Suppressor macrophage treated with lipopolysaccharide for 1 hour (primary cell): ENCODE data around the gene PRKCI.
"Not testable (repeated sequence)": the region's sequence is repeated elsewhere in the genome, so short reads cannot be mapped to it uniquely, and the experiment has no call there.

Experiments used
- DNase-seq, 3 donors: peaks; one replicate each; pipeline ENCODE4 v3.0.0-alpha.2; 2020 to 2022

PRKCI gene

DNA sequence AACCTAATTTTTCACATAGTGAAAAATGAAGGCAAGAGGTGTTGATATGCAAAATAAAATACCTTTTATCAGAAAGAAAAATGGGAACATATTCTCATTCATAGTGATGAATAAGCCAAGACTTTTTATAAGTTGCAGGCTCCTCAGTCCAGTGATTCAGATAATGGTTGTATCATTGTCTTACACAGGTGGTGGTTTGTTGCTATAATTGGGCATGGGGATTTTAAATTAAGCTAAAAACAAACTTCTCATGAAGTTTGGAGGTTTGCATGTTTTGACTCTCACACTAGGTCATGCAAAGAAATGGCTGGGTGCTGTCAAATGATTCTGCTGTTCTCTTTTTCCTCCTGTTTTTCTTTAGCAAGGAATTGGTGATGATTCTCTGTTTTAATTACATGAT, 74.5 kb downstream of the PRKCI start:
- DNase-seq: no peak

DNA sequence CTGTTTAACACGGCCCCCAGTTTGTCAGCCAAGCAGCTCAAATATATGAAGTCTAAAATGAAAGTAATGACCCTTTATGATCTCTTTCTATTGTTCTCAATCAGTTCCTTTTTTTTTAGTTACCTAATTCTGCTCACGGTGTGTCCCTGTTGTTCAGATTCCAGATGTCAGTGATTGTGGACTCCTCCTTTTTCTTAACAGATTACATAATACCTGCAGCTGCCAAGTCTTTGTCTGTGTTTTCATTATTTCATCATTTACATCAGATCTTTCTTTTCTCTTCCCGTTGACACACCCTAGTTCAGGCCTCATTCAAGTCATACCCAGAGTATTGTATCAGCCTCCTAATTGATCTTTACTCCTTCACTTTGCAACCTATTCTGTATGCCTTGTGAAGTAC, 79.2 kb downstream of the PRKCI start:
- DNase-seq: no peak

DNA sequence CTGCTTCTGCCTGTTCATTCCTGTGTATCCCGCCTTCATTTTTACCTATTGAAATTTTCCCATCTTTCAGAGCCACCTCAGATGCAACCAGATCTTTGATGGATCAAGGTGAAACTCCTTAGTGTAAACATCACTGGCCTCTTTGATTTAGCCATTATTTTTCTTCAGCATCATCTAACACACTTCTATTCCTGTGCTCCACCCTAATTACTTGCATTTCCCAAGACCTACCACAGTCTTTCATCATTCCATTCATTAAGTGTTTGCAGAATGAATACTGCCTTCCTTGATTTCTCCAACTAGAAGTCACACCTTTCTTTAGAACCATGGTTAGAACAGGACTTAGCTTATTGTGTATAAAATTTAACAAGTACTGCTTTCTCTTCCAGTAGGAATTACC, 79.8 kb downstream of the PRKCI start:
- no peak for DNase-seq

DNA sequence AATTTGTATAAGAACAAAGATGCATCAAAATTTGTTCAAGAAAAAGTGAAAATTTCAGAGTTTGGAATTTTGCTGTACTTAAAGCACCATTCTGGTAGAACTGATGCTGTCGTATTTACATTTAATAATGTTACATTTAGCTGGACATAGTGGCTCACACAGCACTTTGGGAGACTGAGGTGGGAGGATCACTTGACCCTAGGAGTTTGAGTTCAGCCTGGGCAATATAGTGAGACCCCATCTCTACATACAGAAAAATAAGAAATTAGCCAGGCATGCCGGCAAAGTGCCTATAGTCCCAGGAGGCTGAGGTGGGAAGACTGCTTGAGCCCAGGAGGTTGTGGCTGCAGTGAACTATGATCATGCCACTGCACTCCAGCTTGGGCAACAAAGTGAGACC, 83.8 kb downstream of the PRKCI start:
- DNase-seq: no peak

DNA sequence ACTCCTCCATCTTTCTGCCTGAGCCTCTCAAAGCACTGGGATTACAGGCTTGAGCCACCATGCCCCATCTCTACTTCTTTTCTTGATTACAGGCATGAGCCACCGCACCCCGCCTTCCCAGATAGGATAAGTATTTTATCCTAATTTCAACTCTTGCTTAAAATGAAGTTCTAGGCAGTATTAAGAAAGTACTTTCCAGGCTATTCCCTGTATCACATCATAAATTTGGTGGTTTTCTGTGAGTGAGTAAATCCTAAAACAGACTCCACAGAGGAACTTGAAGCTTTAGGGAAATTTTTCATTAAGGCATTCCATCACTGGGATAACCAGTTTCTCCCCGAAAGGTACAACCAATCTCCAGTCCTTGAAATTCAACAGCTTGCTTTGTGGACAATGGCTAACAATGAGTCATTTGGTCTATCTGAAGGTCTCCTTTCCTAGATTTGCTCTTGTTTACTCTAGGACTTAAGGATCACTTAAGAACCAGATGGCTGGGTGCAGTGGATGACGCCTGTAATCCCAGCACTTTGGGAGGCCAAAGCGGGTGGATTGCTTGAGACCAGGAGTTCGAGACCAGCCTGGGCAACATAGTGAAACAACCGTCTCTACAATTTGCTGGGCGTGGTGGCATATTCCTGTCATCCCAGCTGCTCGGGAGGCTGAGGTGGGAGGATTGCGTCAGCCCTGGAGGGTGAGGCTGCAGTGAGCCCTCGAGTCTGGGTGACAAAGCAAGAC, 85.6 kb downstream of the PRKCI start:
- no peak for DNase-seq

DNA sequence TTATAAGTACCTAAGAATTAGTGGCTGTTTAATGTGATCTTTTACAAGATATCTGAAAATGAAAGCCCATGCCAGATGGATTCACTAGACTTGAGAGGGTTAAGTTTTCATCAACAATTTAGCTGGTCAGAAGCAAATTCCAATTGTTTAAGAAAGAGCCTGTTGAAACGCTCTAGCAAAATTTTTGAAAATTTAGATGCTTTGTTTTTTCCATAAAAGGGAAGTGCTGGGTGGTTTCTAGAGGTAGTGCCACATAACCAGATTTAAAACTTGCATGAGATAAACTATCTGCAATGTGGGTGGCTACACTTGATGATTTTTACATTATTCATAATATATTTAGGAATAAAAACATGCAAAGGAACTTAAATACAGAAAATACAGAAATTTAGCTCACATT, 86.8 kb downstream of the PRKCI start:
- peak in 1 of 3 donors; percentile 5 for DNase-seq

DNA sequence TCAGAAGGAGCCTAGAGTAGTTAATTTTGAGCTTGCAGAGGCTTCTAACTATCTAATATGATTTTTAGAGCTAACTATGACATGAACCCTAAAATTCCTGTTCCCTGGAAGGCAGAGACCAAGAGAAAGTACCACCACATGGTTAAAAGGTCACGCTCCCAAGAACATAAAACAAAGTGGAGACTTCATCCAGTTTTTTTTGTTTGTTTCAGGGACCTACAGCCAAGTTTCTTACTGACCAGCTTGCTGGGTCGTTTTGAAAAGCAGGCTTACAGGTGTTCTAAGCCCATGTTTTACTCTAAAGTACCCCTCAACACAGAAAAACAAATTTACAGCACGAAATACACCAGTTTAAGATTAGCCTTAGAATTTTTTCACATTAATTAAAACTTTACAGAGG, 95.7 kb downstream of the PRKCI start:
- no peak for DNase-seq

DNA sequence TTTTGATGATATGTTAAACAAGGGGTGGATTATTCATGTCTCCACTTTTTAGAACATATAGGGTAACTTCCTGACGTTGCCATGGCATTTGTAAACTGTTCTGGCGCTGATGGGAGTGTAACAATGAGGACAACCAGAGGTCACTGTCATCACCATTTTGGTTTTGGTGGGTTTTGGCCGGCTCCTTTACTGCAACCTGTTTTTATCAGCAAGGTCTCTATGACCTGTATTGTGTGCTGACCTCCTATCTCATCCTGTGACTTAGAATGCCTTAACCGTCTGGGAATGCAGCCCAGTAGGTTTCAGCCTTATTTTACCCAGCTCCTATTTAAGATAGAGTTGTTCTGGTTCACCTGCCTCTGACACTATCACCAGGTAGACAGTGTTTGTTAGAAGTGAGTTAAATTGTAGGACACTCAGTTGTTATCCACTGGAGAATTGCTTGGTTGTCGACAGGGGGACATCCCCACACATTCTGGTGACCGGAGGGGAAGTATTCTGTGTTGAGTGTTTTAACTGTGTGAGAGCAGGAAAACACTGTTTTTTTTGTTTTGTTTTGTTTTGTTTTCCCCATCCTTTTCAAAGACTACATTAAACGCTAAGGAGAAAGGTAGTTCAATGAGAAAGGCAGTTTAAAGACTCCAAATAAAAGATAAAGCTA, 98.4 kb downstream of the PRKCI start:
- DNase-seq: peak in 1 of 3 donors; percentile 9

DNA sequence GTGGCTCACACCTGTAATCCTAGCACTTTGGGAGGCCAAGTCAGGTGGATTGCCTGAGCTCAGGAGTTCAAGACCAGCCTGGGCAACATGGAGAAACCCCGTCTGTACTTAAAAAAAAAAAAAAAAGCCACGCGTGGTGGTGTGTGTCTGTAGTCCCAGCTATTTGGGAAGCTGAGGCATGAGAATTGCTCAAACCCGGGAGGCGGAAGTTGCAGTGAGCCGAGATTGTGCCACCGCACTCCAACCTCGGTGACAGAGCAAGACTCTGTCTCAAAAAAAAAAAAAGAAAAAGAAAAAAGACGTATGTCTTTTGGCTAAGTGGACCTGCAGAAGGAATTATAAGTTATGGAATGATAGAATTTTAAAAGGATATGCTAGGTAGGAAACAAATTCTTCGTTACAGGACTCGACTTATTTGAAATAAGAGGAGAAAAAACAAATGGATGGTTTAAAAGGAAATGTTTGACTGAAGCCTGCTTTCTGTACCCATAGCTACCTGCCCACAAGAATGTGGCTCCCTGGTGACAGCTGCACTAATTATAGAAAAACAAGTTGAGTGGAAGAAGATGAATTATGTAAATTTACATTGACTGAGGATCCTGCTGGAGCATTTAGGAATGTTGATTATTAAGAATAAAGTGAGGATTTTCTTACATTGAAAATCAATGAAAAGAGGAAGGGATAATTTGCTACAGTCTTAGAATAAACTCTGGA, 99.3 kb downstream of the PRKCI start:
- peak; percentile 34 to 38 (median 37) for DNase-seq

DNA sequence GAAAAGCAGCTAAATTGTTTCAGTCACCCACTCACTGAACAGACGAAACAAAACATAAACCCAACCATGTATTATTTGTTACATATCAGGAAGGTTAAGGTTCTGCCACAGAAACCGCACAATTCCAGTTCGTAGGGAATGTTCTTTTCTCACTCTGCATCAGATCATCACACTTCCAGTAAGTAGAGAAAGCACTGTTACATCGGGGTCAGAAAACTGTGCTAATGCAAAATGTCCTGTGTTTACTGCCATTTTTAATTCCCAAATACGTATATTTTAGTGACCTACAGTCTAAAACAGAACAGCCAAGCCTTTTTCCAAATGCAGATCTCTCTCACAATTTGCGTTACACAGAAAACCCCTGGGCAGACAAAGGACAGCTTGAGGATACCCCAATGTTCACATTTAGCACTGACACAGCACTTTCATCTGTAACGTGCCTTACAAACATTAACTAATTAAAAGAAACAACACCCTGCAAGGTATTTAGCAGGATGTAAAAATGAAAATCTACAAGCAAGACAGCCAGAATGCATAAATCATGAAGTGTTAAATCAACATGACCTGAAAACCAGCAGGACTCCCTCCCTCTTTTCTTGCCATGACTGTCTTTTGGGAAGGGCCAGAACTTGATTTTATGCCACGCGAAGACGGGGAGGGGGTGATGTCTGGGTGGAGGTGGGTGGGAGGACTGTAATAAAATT, 100.5 kb downstream of the PRKCI start:
- no peak for DNase-seq

DNA sequence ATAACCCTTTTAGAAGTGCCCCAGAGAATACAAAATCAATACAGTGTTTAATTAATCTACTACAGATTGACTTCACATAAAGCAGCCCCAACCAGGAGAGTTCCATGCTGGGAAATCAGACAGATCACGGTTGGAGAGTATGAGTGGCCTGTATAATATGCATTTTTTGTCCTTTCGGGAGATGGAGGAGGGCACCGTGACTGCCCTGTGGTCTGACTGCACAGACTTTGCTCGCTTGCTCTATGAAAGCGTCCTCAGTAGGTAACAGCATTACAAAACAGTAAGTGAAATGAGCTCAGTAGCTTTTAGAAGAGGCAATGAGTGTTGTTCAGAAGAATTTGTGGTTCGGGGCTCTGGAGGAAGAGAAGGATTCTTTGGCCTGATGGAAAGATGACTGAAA, 101.1 kb downstream of the PRKCI start:
- DNase-seq: no peak

DNA sequence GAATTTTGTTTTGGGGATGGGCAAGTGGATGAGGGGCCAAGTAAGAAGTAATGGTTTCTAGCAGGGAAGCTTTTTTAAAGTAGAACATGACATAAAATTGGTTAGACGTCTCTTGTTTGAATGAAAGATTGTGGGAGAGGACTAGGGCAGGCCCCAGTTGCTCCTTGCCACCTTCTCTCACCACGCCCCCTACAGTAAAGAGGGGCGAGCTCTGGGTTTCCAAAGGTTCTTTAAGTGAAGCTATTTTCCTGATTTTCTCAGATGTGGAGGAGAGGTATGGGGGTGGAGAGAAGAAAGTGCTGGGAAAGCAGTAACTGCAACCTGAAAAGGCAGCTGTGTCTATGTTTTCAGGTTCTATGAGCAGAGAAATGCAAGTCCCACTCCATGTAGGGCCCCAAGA, 102.7 kb downstream of the PRKCI start:
- no peak for DNase-seq

DNA sequence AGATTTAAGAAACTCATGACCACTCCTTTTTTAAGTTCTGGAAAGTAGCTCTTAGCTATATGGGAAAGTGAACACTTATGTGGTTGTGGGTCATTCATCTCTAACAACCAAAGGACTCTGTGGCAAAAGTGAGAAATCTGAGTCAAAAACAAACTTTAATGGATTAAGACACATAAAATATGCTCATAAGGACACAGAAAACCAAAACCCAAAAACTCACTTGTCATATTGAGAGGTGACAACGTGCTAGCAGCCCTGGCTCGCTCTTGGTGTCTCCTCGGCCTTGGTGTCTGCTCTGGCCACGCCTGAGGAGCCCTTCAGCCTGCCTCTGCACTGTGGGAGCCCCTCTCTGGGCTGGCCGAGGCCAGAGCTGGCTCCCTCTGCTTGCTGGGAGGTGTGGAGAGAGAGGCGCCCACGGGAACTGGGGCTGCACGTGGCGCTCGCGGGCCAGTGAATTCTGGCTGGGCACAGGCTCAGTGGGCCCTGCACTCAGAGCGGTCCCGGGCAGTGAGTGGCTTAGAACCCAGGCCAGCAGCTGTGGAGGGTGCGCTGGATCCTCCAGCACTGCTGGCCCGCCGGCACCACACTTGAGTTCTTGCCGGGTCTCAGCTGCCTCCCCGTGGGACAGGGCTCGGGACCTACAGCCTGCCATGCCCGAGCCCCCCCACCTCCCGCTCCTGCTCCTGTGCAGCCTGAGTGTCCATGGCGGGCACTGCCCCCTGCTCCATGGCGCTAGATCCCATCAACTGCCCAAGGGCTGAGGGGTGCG, 105.0 kb downstream of the PRKCI start:
- no peak for DNase-seq

DNA sequence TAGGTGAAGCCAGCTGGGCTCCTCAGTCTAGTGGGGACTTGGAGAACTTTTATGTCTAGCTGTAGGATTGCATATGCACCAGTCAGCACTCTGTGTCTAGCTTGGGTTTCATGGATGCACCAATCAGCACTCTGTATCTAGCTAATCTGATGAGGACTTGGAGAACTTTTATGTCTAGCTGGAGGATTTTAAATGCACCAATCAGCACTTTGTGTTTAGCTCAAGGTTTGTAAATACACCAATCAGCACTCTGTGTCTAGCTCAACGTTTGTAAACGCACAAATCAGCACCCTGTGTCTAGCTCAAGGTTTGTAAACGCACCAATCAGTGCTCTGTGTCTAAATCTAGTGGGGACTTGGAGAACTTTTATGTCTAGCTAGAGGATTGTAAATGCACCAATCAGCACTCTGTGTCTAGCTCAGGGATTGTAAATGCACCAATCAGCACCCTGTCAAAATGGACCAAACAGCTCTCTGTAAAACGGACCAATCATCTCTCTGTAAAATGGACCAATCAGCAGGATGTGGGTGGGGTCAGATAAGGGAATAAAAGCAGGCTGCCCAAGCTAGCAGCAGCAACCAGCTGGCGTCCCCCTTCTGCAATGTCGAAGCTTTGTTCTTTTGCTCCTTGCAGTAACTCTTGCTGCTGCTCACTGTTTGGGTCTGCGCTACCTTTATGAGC, 105.8 kb downstream of the PRKCI start:
- not testable (repeated sequence) for DNase-seq

DNA sequence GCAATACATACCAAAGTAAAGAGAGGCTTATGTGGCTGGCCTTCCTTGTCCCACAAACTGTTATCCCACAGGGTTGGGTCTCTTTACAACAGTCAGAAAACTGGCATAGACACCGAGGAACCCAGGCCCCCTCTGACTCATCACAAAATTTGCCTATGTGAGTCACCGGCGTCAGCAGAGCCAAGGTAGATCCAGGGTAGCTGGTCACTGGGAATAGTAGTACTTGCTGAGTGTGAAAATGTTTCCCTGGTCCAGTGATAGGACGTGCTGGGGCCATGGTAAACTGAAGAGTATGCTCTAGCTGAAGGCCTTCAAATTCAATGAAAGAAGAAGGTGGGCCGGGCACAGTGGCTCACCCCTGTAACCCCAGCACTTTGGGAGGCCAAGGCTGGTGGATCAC, 108.1 kb downstream of the PRKCI start:
- DNase-seq: peak in 2 of 3 donors; percentile 28 to 39

DNA sequence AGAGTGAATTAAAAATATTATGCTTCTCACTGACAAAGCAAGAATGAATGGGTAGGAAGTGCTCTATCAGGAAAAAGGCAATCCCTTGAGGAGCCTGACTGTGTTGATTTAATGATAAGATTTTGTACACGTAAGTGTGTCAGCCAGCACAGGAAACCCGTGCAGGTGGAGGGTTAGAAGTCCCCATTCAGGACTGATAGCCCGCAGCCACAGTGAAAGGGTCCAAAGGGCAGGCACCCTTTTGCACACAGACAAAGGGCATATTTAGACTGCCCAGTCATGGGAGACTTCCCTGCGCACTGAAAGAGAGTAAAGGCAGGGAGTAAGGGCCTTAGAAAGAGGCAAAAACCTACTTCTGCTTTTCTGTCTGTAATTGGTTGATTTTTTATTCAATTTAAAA, 108.9 kb downstream of the PRKCI start:
- no peak for DNase-seq

DNA sequence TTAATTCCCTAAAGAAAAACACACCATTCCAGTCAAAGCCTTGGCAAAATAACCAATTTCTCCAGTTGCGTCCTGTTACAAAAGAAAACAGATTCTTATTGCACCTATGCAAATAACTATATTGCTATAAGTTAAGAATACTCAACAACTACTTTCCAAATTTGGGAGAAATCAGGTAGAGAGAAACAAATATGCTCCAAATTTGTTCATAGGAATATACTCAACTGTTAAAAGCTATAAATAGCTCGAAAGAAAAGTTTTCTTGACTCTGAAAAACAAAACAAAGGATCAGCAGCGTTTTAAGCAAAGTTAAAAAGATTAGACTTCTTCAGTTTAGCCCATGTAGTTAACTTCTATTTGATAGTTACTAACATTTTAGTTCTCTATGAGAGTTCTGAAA, 115.2 kb downstream of the PRKCI start:
- no peak for DNase-seq

DNA sequence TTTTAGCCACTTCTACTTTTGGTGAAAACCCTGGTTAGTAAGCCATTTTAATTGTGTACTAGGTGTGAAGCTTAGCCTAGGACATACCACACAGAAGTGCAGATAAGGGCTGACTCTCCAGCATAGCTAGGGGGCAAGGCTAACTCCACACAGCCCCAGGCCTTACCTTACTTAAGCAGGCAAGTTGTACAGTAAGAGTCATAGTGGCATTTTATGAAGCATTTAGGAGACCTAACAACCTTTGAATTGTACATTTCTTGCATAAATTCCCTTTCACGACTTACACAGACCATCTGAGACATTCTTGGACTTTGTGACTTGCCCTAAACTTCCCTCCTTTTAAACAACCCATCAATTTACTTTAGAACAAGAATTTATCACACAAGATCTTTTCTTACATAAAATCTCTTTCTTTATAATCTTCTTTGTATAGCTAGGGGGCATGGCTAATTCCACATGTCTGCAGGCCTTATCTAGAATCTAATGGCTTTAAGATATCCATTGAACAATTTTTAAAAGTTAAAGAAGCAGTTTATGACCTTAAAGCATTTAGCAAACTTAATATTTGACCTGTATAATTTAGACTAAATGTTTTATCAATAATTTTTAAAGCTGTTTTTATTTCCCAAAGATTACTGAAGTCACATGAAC, 116.6 kb downstream of the PRKCI start:
- DNase-seq: no peak

DNA sequence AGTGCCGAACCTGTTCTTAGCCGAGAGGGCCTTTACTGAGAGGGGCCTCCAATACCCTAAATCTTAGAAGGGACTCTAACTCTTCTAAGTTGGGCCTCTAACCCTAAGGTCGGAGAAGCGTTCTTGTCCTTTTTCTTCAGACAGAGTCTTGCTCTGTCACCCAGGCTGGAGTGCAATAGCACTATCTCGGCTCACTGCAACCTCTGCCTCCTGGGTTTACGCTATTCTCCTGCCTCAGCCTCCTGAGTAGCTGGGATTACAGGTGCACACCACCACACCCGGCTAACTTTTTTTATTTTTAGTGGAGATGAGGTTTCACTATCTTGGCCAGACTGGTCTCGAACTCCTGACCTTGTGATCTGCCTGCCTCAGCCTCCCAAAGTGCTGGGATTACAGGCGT, 120.0 kb downstream of the PRKCI start:
- DNase-seq: not testable (repeated sequence)

DNA sequence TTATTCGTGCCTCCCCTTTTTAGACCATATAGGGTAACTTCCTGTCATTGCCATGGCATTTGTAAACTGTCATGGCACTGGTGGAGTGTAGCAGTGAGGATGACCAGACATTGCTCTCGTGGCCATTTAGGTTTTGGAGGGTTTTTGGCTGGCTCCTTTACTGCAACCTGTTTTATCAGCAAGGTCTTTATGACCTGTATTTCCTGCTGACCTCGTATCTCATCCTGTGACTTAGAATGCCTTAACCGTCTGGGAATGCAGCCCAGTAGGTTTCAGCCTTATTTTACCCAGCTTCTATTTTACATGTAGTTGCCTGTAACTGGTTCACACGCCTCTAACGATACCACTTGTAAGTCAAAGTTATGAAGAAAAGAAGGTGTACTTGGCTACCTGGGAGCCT, 121.6 kb downstream of the PRKCI start:
- DNase-seq: not testable (repeated sequence)

DNA sequence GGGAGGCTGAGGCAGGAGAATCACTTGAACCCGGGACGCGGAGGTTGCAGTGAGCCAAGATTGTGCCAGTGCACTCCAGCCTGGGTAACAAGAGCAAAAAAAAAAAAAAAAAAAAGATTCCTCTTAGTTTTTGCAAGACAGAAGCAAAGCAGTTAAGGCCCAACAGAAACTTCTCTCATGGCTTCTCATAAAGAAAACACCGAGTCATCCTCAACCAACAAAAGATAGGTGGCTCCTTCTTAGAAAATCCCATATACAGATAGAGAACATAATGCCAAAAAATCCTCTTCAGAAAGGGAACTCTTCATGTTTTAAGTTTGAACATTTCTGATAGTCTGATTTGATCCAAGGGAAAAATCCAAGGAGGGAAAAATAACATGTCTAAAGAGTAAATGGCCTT, 122.7 kb downstream of the PRKCI start:
- DNase-seq: no peak
